WTC11 (cell line): ENCODE data around the gene PPM1M.

ENCODE experiments used
- CBFB ChIP-seq: sonication (generic); formaldehyde crosslinking; IDR thresholded peaks from 2 replicates; pipeline ENCODE4 v1.8.1; 2022; ENCODE audit warnings: mild to moderate bottlenecking, low read depth, missing genetic modification reagents
- CREM ChIP-seq: sonication (generic); formaldehyde crosslinking; IDR thresholded peaks from 2 replicates; pipeline ENCODE4 v1.8.1; 2022; ENCODE audit warnings: mild to moderate bottlenecking, missing genetic modification reagents, moderate library complexity
- JUN ChIP-seq: sonication (generic); formaldehyde crosslinking; IDR thresholded peaks from 2 replicates; pipeline ENCODE4 v1.8.0; 2023; ENCODE audit warnings: mild to moderate bottlenecking, missing genetic modification reagents
- NFE2L1 ChIP-seq: sonication (generic); formaldehyde crosslinking; IDR thresholded peaks from 2 replicates; pipeline ENCODE4 v1.8.1; 2023; ENCODE audit warnings: missing genetic modification reagents
- NR2C2 ChIP-seq: sonication (generic); formaldehyde crosslinking; IDR thresholded peaks from 2 replicates; pipeline ENCODE4 v1.8.0; 2022; ENCODE audit warnings: mild to moderate bottlenecking, missing genetic modification reagents
- ZNF121 ChIP-seq: sonication (generic); formaldehyde crosslinking; IDR thresholded peaks from 2 replicates; pipeline ENCODE4 v1.8.0; 2023; ENCODE audit warnings: missing genetic modification reagents
- ZNF219 ChIP-seq: sonication (generic); formaldehyde crosslinking; IDR thresholded peaks from 2 replicates; pipeline ENCODE4 v1.8.0; 2023; ENCODE audit warnings: missing genetic modification reagents, mild to moderate bottlenecking, borderline replicate concordance
- ZNF232 ChIP-seq: sonication (generic); formaldehyde crosslinking; IDR thresholded peaks from 2 replicates; pipeline ENCODE4 v1.8.0; 2022; ENCODE audit warnings: mild to moderate bottlenecking, missing genetic modification reagents
- ZNF416 ChIP-seq: fragments of 250-450 bp; sonication (Bioruptor Pico); IDR thresholded peaks from 2 replicates; pipeline ENCODE4 v1.9.0; 2021; ENCODE audit warnings: mild to moderate bottlenecking, inconsistent platforms
- TF ChIP-seq, protein P1 (sequence below): fragments of 200-600 bp; IDR thresholded peaks from 2 replicates; pipeline ENCODE4 v1.8.0; 2022; ENCODE audit warnings: antibody characterized with exemption
- TF ChIP-seq, protein P2 (sequence below): sonication (generic); formaldehyde crosslinking; IDR thresholded peaks from 2 replicates; pipeline ENCODE4 v1.8.1; 2022; ENCODE audit warnings: mild to moderate bottlenecking, missing genetic modification reagents, moderate library complexity, borderline replicate concordance
- TF ChIP-seq, protein P3 (sequence below): fragments of 250-450 bp; sonication (Bioruptor Pico); IDR thresholded peaks from 2 replicates; pipeline ENCODE4 v2.1.2; 2022; ENCODE audit warnings: mild to moderate bottlenecking, moderate library complexity
- TF ChIP-seq, protein P4 (sequence below): sonication (generic); formaldehyde crosslinking; IDR thresholded peaks from 2 replicates; pipeline ENCODE4 v1.8.0; 2022; ENCODE audit warnings: mild to moderate bottlenecking, missing genetic modification reagents
- TF ChIP-seq, protein P5 (sequence below): sonication (generic); formaldehyde crosslinking; IDR thresholded peaks from 2 replicates; pipeline ENCODE4 v1.8.1; 2023; ENCODE audit warnings: mild to moderate bottlenecking, missing genetic modification reagents, borderline replicate concordance

DNA sequence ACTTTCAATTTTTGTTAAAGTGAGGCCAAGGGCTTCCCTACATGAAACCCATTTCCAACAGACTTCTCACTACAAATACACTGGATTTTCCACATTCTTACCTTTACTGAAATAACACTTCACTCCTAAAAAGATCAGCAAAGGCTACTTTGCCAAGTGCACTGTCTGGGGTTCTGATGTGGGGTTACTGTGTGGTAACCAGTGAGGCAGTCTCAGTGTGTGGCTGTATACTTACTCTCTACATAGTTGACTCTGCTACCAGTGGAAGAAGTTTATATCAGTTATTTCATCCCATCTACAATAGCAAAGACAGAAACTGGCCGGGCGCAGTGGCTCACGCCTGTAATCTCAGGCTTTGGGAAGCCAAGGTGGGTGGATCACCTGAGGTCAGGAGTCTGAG lies 27.3 kb downstream of the PPM1M start:
- TF ChIP-seq, protein P1, sequence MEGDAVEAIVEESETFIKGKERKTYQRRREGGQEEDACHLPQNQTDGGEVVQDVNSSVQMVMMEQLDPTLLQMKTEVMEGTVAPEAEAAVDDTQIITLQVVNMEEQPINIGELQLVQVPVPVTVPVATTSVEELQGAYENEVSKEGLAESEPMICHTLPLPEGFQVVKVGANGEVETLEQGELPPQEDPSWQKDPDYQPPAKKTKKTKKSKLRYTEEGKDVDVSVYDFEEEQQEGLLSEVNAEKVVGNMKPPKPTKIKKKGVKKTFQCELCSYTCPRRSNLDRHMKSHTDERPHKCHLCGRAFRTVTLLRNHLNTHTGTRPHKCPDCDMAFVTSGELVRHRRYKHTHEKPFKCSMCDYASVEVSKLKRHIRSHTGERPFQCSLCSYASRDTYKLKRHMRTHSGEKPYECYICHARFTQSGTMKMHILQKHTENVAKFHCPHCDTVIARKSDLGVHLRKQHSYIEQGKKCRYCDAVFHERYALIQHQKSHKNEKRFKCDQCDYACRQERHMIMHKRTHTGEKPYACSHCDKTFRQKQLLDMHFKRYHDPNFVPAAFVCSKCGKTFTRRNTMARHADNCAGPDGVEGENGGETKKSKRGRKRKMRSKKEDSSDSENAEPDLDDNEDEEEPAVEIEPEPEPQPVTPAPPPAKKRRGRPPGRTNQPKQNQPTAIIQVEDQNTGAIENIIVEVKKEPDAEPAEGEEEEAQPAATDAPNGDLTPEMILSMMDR, result no peak
- no peak for TF ChIP-seq ZNF416 (CRISPR knock-in tag)
- TF ChIP-seq CBFB (CRISPR knock-in tag), result no peak
- TF ChIP-seq JUN, result no peak
- TF ChIP-seq NFE2L1, result no peak
- no peak for TF ChIP-seq CREM (CRISPR knock-in tag)
- TF ChIP-seq ZNF232, result no peak
- TF ChIP-seq, protein P2, sequence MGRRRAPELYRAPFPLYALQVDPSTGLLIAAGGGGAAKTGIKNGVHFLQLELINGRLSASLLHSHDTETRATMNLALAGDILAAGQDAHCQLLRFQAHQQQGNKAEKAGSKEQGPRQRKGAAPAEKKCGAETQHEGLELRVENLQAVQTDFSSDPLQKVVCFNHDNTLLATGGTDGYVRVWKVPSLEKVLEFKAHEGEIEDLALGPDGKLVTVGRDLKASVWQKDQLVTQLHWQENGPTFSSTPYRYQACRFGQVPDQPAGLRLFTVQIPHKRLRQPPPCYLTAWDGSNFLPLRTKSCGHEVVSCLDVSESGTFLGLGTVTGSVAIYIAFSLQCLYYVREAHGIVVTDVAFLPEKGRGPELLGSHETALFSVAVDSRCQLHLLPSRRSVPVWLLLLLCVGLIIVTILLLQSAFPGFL (CRISPR knock-in tag), result no peak
- TF ChIP-seq, protein P3, sequence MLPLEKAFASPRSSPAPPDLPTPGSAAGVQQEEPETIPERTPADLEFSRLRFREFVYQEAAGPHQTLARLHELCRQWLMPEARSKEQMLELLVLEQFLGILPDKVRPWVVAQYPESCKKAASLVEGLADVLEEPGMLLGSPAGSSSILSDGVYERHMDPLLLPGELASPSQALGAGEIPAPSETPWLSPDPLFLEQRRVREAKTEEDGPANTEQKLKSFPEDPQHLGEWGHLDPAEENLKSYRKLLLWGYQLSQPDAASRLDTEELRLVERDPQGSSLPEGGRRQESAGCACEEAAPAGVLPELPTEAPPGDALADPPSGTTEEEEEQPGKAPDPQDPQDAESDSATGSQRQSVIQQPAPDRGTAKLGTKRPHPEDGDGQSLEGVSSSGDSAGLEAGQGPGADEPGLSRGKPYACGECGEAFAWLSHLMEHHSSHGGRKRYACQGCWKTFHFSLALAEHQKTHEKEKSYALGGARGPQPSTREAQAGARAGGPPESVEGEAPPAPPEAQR (CRISPR knock-in tag), result no peak
- TF ChIP-seq, protein P4, sequence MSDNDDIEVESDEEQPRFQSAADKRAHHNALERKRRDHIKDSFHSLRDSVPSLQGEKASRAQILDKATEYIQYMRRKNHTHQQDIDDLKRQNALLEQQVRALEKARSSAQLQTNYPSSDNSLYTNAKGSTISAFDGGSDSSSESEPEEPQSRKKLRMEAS (CRISPR knock-in tag), result no peak
- no peak for TF ChIP-seq ZNF219 (CRISPR knock-in tag)
- TF ChIP-seq NR2C2, result no peak
- no peak for TF ChIP-seq ZNF121 (CRISPR knock-in tag)
- TF ChIP-seq, protein P5, sequence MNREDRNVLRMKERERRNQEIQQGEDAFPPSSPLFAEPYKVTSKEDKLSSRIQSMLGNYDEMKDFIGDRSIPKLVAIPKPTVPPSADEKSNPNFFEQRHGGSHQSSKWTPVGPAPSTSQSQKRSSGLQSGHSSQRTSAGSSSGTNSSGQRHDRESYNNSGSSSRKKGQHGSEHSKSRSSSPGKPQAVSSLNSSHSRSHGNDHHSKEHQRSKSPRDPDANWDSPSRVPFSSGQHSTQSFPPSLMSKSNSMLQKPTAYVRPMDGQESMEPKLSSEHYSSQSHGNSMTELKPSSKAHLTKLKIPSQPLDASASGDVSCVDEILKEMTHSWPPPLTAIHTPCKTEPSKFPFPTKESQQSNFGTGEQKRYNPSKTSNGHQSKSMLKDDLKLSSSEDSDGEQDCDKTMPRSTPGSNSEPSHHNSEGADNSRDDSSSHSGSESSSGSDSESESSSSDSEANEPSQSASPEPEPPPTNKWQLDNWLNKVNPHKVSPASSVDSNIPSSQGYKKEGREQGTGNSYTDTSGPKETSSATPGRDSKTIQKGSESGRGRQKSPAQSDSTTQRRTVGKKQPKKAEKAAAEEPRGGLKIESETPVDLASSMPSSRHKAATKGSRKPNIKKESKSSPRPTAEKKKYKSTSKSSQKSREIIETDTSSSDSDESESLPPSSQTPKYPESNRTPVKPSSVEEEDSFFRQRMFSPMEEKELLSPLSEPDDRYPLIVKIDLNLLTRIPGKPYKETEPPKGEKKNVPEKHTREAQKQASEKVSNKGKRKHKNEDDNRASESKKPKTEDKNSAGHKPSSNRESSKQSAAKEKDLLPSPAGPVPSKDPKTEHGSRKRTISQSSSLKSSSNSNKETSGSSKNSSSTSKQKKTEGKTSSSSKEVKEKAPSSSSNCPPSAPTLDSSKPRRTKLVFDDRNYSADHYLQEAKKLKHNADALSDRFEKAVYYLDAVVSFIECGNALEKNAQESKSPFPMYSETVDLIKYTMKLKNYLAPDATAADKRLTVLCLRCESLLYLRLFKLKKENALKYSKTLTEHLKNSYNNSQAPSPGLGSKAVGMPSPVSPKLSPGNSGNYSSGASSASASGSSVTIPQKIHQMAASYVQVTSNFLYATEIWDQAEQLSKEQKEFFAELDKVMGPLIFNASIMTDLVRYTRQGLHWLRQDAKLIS (CRISPR knock-in tag), result no peak
